ENCODE measurements around the gene FCMR. TPM values are rescaled to one million over a fixed set of nuclear protein-coding genes. Genes with fewer than 3 reads are reported as not detected.
"Not testable (repeated sequence)": the region's sequence is repeated elsewhere in the genome, so short reads cannot be mapped to it uniquely, and the experiment has no call there.

Gene FCMR
- polyA plus RNA-seq, 1 donor = 1.5 TPM

- no peak for DNase-seq
These were observed 27.9 kb upstream of the FCMR start for GRCh38 chr1:206949641-206950040.

- DNase-seq = no peak
These were observed 27.5 kb upstream of the FCMR start for GRCh38 chr1:206949208-206949607.

- DNase-seq = no peak
These were observed 25.5 kb upstream of the FCMR start for GRCh38 chr1:206947255-206947654.

- DNase-seq = no peak
These were observed 24.5 kb upstream of the FCMR start, which contains the start of gene PIGR for GRCh38 chr1:206946261-206946660. Gene PIGR, minus strand, starts transcription at chr1:206946466. Its CDS starts 5,935 bp downstream, at chr1:206940531.

- no peak for DNase-seq
These were observed 24.0 kb upstream of the FCMR start for GRCh38 chr1:206945779-206946178.

GRCh38 chr1:206944703-206945102 is 23.0 kb upstream of the FCMR start:
- DNase-seq = no peak

GRCh38 chr1:206941766-206942418 is 20.2 kb upstream of the FCMR start:
- DNase-seq = no peak

GRCh38 chr1:206940588-206940936 is 18.8 kb upstream of the FCMR start:
- DNase-seq = no peak

GRCh38 chr1:206939841-206940587 is 18.3 kb upstream of the FCMR start:
- DNase-seq = no peak

GRCh38 chr1:206939131-206939530 is 17.4 kb upstream of the FCMR start:
- no peak for DNase-seq

- DNase-seq = no peak
These were observed 15.7 kb upstream of the FCMR start for GRCh38 chr1:206937425-206937824.

- DNase-seq = no peak
These were observed 13.8 kb upstream of the FCMR start for GRCh38 chr1:206935491-206936067.

- DNase-seq = no peak
These were observed 11.7 kb upstream of the FCMR start for GRCh38 chr1:206933333-206933945.

- no peak for DNase-seq
These were observed 10.4 kb upstream of the FCMR start for GRCh38 chr1:206932177-206932576.

GRCh38 chr1:206931709-206932108 is 10.0 kb upstream of the FCMR start:
- DNase-seq = no peak

- no peak for DNase-seq
These were observed 8.6 kb upstream of the FCMR start for GRCh38 chr1:206930210-206930798.

- DNase-seq = no peak
These were observed 7.8 kb upstream of the FCMR start for GRCh38 chr1:206929524-206929923.

GRCh38 chr1:206926286-206926685 is 4.5 kb upstream of the FCMR start:
- DNase-seq = no peak

- no peak for DNase-seq
These were observed 3.5 kb upstream of the FCMR start for GRCh38 chr1:206925106-206925736.

GRCh38 chr1:206924592-206925105 is 2.9 kb upstream of the FCMR start:
- no peak for DNase-seq

GRCh38 chr1:206923961-206924557 is 2.3 kb upstream of the FCMR start:
- not testable (repeated sequence) for DNase-seq

Data from hindlimb muscle (tissue), 1 donor.